ENCODE data around the gene LPAR1.

The LPAR1 gene, protein sequence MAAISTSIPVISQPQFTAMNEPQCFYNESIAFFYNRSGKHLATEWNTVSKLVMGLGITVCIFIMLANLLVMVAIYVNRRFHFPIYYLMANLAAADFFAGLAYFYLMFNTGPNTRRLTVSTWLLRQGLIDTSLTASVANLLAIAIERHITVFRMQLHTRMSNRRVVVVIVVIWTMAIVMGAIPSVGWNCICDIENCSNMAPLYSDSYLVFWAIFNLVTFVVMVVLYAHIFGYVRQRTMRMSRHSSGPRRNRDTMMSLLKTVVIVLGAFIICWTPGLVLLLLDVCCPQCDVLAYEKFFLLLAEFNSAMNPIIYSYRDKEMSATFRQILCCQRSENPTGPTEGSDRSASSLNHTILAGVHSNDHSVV

GRCh38 chr9:111038331-111039230 lies at the start of gene LPAR1:
LPAR1 (minus strand) TSS chr9:111038470; CDS start chr9:110972117, 66,353 bp downstream.
- intact Hi-C loops (cut with micrococcal nuclease): loop anchor here (5.0 to 10.0 kb wide), 3 partner anchors 109 to 396 kb away; no protein-coding TSS in a partner anchor
- peaks cover 13% of the 10 kb centered on the region for H3K36me3 Mint-ChIP-seq (ENCODE audit: low read depth)
- peak within 1 kb of the TSS; percentile 93 for H3K4me3 Mint-ChIP-seq
- H3K27ac Mint-ChIP-seq: peak within 1 kb of the TSS; percentile 88
- no peaks in the 10 kb centered on the region for H3K9me3 Mint-ChIP-seq
- H3K4me1 Mint-ChIP-seq (ENCODE audit: low read depth): peaks cover 44% of the 10 kb centered on the region
- H3K27me3 Mint-ChIP-seq: peaks cover 19% of the 10 kb centered on the region

GRCh38 chr9:111078391-111079038 lies 40.2 kb upstream of the LPAR1 start:
- Mint-ChIP-seq H3K4me3 (no peak overlapping the region), H3K36me3 (ENCODE audit: low read depth) (no peaks in the 10 kb centered on the region), H3K9me3 (no peaks in the 10 kb centered on the region), H3K27me3 (no peaks in the 10 kb centered on the region), H3K4me1 (ENCODE audit: low read depth) (peaks cover 33% of the 10 kb centered on the region), H3K27ac (peak overlapping the region; percentile 80)
- intact Hi-C loops (cut with micrococcal nuclease): loop anchor here (5.0 to 10.0 kb wide), 2 partner anchors 66 to 199 kb away; no protein-coding TSS in a partner anchor

- no peaks in the 10 kb centered on the region for H3K36me3 Mint-ChIP-seq (ENCODE audit: low read depth)
- no peaks in the 10 kb centered on the region for H3K9me3 Mint-ChIP-seq
- intact Hi-C loops (cut with micrococcal nuclease): loop anchor here (5.0 to 10.0 kb wide), 2 partner anchors 68 to 201 kb away; no protein-coding TSS in a partner anchor
- H3K4me1 Mint-ChIP-seq (ENCODE audit: low read depth): peaks cover 33% of the 10 kb centered on the region
- peak overlapping the region; percentile 85 for H3K27ac Mint-ChIP-seq
- no peaks in the 10 kb centered on the region for H3K27me3 Mint-ChIP-seq
- peak overlapping the region; percentile 55 for H3K4me3 Mint-ChIP-seq
These were observed 38.2 kb upstream of the LPAR1 start for GRCh38 chr9:111076519-111076918.

DNA sequence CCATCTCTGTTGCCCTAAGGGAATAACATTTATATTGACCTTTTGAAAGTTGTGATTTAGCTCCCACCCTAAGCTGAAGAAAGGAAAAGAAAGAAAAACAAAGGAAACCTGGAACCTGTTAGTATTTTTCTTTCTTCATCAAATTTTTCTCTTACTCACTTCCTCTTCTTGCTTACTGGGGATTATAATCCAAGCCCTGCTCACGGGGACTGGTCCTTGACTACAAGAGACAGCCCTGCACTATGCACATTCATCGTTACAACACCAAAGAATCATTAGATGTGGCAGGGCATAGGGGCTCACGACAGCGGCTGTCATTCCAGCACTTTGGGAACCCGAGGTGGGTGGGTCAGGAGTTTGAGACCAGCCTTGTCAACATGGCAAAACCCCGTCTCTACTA lies 37.8 kb upstream of the LPAR1 start:
- Mint-ChIP-seq H3K9me3 (no peaks in the 10 kb centered on the region), H3K36me3 (ENCODE audit: low read depth) (no peaks in the 10 kb centered on the region), H3K4me3 (peak overlapping the region; percentile 55), H3K27me3 (no peaks in the 10 kb centered on the region), H3K4me1 (ENCODE audit: low read depth) (peaks cover 33% of the 10 kb centered on the region), H3K27ac (peak overlapping the region; percentile 85)
- intact Hi-C loops (cut with micrococcal nuclease): loop anchor here (5.0 to 10.0 kb wide), 2 partner anchors 69 to 201 kb away; no protein-coding TSS in a partner anchor

- no peaks in the 10 kb centered on the region for H3K27me3 Mint-ChIP-seq
- H3K27ac Mint-ChIP-seq: no peak overlapping the region
- H3K4me1 Mint-ChIP-seq (ENCODE audit: low read depth): peaks cover 44% of the 10 kb centered on the region
- no peak overlapping the region for H3K4me3 Mint-ChIP-seq
- H3K9me3 Mint-ChIP-seq: no peaks in the 10 kb centered on the region
- intact Hi-C loops (cut with micrococcal nuclease): loop anchor here (10.0 kb wide), 1 partner anchor 70 kb away; no protein-coding TSS in a partner anchor
- no peaks in the 10 kb centered on the region for H3K36me3 Mint-ChIP-seq (ENCODE audit: low read depth)
These were observed 36.1 kb upstream of the LPAR1 start for GRCh38 chr9:111074395-111074794.

GRCh38 chr9:111069183-111069582 lies 30.9 kb upstream of the LPAR1 start:
- peaks cover 33% of the 10 kb centered on the region for H3K4me1 Mint-ChIP-seq (ENCODE audit: low read depth)
- no peak overlapping the region for H3K27ac Mint-ChIP-seq
- peaks cover 5% of the 10 kb centered on the region for H3K36me3 Mint-ChIP-seq (ENCODE audit: low read depth)

GRCh38 chr9:111068771-111069170 lies 30.5 kb upstream of the LPAR1 start:
- Mint-ChIP-seq H3K36me3 (ENCODE audit: low read depth) (peaks cover 5% of the 10 kb centered on the region), H3K27ac (peak overlapping the region; percentile 66), H3K9me3 (no peaks in the 10 kb centered on the region)

More at GRCh38 chr9:111069183-111069582, 30.9 kb upstream of the LPAR1 start:
- H3K27me3 Mint-ChIP-seq: no peaks in the 10 kb centered on the region
- H3K9me3 Mint-ChIP-seq: no peaks in the 10 kb centered on the region
- H3K4me3 Mint-ChIP-seq: no peak overlapping the region
- intact Hi-C loops (cut with micrococcal nuclease): no loop called here

GRCh38 chr9:111068383-111068730 lies 30.1 kb upstream of the LPAR1 start:
- Mint-ChIP-seq H3K4me1 (ENCODE audit: low read depth) (peaks cover 37% of the 10 kb centered on the region), H3K9me3 (no peaks in the 10 kb centered on the region), H3K27ac (peak overlapping the region; percentile 66)

More at GRCh38 chr9:111068771-111069170, 30.5 kb upstream of the LPAR1 start:
- intact Hi-C loops (cut with micrococcal nuclease): no loop called here
- Mint-ChIP-seq H3K27me3 (no peaks in the 10 kb centered on the region), H3K4me3 (no peak overlapping the region), H3K4me1 (ENCODE audit: low read depth) (peaks cover 33% of the 10 kb centered on the region)

DNA sequence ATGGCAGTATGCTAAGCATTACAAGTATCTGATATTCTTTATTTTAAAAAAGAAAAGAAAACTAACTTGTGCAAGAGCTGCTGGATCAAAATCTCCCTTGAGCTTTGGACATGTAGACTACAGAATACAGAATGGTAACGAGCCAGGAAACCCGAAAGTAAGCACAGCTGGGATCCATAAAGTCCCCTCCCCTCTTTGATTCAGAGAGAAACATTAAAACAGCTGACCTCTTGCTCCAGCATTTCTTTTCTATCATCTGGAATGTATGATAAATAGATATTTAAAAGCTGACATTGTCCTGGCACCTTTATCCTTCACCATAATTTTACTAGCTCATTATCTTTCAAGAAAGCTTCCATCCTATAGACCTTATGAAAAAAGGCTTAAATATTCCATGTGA lies 28.2 kb upstream of the LPAR1 start:
- intact Hi-C loops (cut with micrococcal nuclease): no loop called here
- peaks cover 5% of the 10 kb centered on the region for H3K36me3 Mint-ChIP-seq (ENCODE audit: low read depth)
- H3K27me3 Mint-ChIP-seq: peaks cover 3% of the 10 kb centered on the region
- H3K27ac Mint-ChIP-seq: no peak overlapping the region
- no peak overlapping the region for H3K4me3 Mint-ChIP-seq
- no peaks in the 10 kb centered on the region for H3K9me3 Mint-ChIP-seq
- peaks cover 41% of the 10 kb centered on the region for H3K4me1 Mint-ChIP-seq (ENCODE audit: low read depth)

More at GRCh38 chr9:111068383-111068730, 30.1 kb upstream of the LPAR1 start:
- H3K4me3 Mint-ChIP-seq: no peak overlapping the region
- H3K36me3 Mint-ChIP-seq (ENCODE audit: low read depth): peaks cover 5% of the 10 kb centered on the region
- intact Hi-C loops (cut with micrococcal nuclease): no loop called here
- H3K27me3 Mint-ChIP-seq: peaks cover 3% of the 10 kb centered on the region

- Mint-ChIP-seq H3K27me3 (peaks cover 3% of the 10 kb centered on the region), H3K27ac (no peak overlapping the region), H3K9me3 (peaks cover 3% of the 10 kb centered on the region), H3K4me3 (no peak overlapping the region), H3K36me3 (ENCODE audit: low read depth) (peaks cover 5% of the 10 kb centered on the region), H3K4me1 (ENCODE audit: low read depth) (peaks cover 34% of the 10 kb centered on the region)
- intact Hi-C loops (cut with micrococcal nuclease): no loop called here
These were observed 27.1 kb upstream of the LPAR1 start for GRCh38 chr9:111065414-111065813.

DNA sequence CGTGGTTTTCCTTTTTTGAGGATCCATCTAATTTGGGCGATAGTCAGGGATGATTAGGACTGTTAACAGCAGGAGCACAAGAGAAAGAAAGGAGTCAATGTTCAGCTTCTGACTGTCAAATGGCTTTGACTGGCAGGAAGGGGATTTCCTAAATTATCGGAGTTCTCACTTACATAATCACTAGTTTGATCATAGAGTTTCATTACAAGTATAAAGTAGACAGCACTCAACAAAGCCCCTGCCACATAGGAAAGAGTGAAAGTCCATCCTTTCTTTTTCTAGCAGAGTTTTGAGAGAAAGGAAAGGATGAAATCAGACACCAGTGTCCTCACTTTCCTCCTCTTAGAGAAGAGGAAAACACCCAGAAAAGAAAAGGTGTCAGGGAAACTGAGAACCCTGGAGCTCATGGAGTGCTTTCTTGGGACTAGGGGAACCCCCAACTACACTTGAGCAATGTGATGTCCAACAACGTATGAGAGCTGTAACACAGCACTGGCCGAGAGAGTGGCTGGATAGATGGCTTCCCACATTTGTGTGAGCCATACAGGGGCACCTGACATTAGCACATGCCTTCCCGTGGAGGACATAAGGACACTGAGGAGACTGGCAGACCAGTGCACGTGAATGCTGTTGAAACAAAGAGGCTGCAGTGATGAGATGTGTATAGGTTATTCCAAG lies 26.0 kb upstream of the LPAR1 start:
- Mint-ChIP-seq H3K4me1 (ENCODE audit: low read depth) (peaks cover 30% of the 10 kb centered on the region), H3K4me3 (no peak overlapping the region), H3K9me3 (peaks cover 13% of the 10 kb centered on the region), H3K27ac (no peak overlapping the region), H3K36me3 (ENCODE audit: low read depth) (peaks cover 5% of the 10 kb centered on the region), H3K27me3 (peaks cover 3% of the 10 kb centered on the region)
- intact Hi-C loops (cut with micrococcal nuclease): no loop called here

DNA sequence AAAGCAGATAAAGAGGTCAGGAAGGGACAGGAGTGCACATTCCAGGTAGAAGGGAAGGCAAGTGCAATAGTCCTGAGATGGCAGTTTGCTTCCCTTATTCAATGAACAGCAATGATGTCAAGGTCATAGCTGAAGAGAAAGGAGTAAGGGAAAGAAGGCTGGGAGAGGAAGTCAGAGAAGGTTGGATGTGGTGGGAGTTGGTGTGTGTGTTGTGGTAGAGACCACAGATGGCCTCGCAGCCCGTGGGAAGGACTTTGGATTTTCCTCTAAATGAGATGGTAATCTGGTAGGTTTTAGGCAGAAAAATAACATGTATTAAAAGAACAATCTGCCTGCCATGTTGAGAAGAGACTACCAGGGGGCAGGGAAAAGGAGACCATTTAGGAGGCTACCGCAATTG lies 25.1 kb upstream of the LPAR1 start:
- Mint-ChIP-seq H3K4me1 (ENCODE audit: low read depth) (peaks cover 23% of the 10 kb centered on the region), H3K36me3 (ENCODE audit: low read depth) (peaks cover under 1% of the 10 kb centered on the region), H3K27ac (no peak overlapping the region), H3K27me3 (peaks cover 3% of the 10 kb centered on the region), H3K9me3 (peaks cover 13% of the 10 kb centered on the region), H3K4me3 (no peak overlapping the region)
- intact Hi-C loops (cut with micrococcal nuclease): no loop called here

- no peak overlapping the region for H3K4me3 Mint-ChIP-seq
- H3K27me3 Mint-ChIP-seq: no peaks in the 10 kb centered on the region
- H3K4me1 Mint-ChIP-seq (ENCODE audit: low read depth): peaks cover 2% of the 10 kb centered on the region
- H3K36me3 Mint-ChIP-seq (ENCODE audit: low read depth): no peaks in the 10 kb centered on the region
- H3K27ac Mint-ChIP-seq: no peak overlapping the region
- intact Hi-C loops (cut with micrococcal nuclease): no loop called here
- peaks cover 13% of the 10 kb centered on the region for H3K9me3 Mint-ChIP-seq
These were observed 19.9 kb upstream of the LPAR1 start for GRCh38 chr9:111058166-111058565.

Measured in dendritic cell treated with granulocyte-macrophage colony-stimulating factor and Interleukin-4, amounts not matched to agents 40 ng/mL and 50 ng/mL, for 4 days (primary cell).